Posterior cingulate gyrus (tissue), 11 donors: ENCODE results near the gene IGF1R.
A peak's percentile ranks its signal among the peaks of the same experiment; 100 is the strongest.
"Not testable (repeated sequence)": the region's sequence is repeated elsewhere in the genome, so short reads cannot be mapped to it uniquely, and the experiment has no call there.

Experiments
- DNase-seq, 10 donors: peaks; one replicate each; pipeline versions ENCODE4 v3.0.0 to v3.0.0-alpha.2; 2020 to 2021; ENCODE audit warnings: mixed read lengths in 3 of 10
- intact Hi-C: fragments of 100-400 bp; cut with DNase I; formaldehyde crosslinking; loops from one replicate; pipeline ENCODE4 v1.15.1; 2023

Gene IGF1R

GRCh38 chr15:98997312-98997711, 349.0 kb downstream of the IGF1R start:
- intact Hi-C loops: no loop called here
- DNase-seq: no peak

GRCh38 chr15:98997755-98998154, 349.4 kb downstream of the IGF1R start:
- intact Hi-C loops: no loop called here
- peak in 1 of 10 donors; percentile 37 for DNase-seq

- intact Hi-C loops: no loop called here
- no peak for DNase-seq
These were observed 349.9 kb downstream of the IGF1R start for GRCh38 chr15:98998279-98998678.

GRCh38 chr15:98999233-98999632, 350.9 kb downstream of the IGF1R start:
- no peak for DNase-seq
- intact Hi-C loops: no loop called here

- no peak for DNase-seq
- intact Hi-C loops: no loop called here
These were observed 353.9 kb downstream of the IGF1R start for GRCh38 chr15:99002226-99002625.

GRCh38 chr15:99003317-99003716, 355.0 kb downstream of the IGF1R start:
- intact Hi-C loops: not testable (repeated sequence)
- peak in 1 of 10 donors; percentile 4 for DNase-seq

GRCh38 chr15:99004998-99005974, 356.9 kb downstream of the IGF1R start:
- DNase-seq: peak in 1 of 10 donors; percentile 57
- intact Hi-C loops: not testable (repeated sequence)

- DNase-seq: peak in 1 of 10 donors; percentile 18
- intact Hi-C loops: no loop called here
These were observed 357.8 kb downstream of the IGF1R start for GRCh38 chr15:99006146-99006545.

- intact Hi-C loops: no loop called here
These were observed 358.7 kb downstream of the IGF1R start for GRCh38 chr15:99006904-99007495.

GRCh38 chr15:99009741-99010330, 361.5 kb downstream of the IGF1R start:
- intact Hi-C loops: no loop called here

More at GRCh38 chr15:99006904-99007495, 358.7 kb downstream of the IGF1R start:
- DNase-seq: peak in 1 of 10 donors; percentile 39

GRCh38 chr15:99010768-99011167, 362.4 kb downstream of the IGF1R start:
- DNase-seq: no peak
- intact Hi-C loops: no loop called here

More at GRCh38 chr15:99009741-99010330, 361.5 kb downstream of the IGF1R start:
- no peak for DNase-seq
